ENCODE results near the gene JAK1.

JAK1 gene

DNA sequence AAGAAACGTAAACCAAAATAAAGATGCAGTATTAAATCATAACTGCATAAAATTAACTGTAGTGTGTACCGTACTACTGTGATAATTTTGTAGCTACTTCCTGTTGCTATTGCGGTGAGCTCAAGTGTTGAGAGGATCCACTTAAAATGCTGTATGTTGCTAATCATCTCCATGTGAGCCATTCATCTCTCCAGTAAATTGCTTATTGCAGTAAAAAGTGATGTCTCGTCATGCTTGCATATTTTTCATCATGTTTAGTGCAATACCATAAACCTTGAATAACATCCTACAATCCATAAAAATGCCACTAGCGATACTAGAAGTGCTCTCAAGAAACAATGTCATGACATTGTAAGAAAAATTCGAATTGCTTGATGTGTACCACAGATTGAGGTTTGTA lies 155.2 kb downstream of the JAK1 start:
- H3K9ac ChIP-seq (ENCODE audit: low read depth, low read length, poor library complexity, severe bottlenecking), result no peak overlapping the region
- no peaks in the 10 kb centered on the region for H3K9me2 ChIP-seq (replicated peaks; ENCODE audit: low read depth, low read length)
- H3F3A ChIP-seq (ENCODE audit: low read depth), result no peaks in the 10 kb centered on the region
- no peak overlapping the region for H3K4me3 ChIP-seq (ENCODE audit: low read length, poor library complexity, severe bottlenecking)
- no peaks in the 10 kb centered on the region for H3K4me1 ChIP-seq (ENCODE audit: insufficient read depth, low read length, poor library complexity, severe bottlenecking)
- peaks cover 23% of the 10 kb centered on the region for H3K36me3 ChIP-seq (ENCODE audit: insufficient read depth, low read length)
- no peaks in the 10 kb centered on the region for H3K9me3 ChIP-seq (ENCODE audit: insufficient read depth, low read depth, low read length)
- no peak for TF ChIP-seq EZH2phosphoT487 (IDR thresholded peaks at IDR 0.05; ENCODE audit: borderline replicate concordance)
- TF ChIP-seq, protein P1, sequence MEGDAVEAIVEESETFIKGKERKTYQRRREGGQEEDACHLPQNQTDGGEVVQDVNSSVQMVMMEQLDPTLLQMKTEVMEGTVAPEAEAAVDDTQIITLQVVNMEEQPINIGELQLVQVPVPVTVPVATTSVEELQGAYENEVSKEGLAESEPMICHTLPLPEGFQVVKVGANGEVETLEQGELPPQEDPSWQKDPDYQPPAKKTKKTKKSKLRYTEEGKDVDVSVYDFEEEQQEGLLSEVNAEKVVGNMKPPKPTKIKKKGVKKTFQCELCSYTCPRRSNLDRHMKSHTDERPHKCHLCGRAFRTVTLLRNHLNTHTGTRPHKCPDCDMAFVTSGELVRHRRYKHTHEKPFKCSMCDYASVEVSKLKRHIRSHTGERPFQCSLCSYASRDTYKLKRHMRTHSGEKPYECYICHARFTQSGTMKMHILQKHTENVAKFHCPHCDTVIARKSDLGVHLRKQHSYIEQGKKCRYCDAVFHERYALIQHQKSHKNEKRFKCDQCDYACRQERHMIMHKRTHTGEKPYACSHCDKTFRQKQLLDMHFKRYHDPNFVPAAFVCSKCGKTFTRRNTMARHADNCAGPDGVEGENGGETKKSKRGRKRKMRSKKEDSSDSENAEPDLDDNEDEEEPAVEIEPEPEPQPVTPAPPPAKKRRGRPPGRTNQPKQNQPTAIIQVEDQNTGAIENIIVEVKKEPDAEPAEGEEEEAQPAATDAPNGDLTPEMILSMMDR (conservative IDR thresholded peaks at IDR 0.05; ENCODE audit: low read length), result no peak
- H4K20me1 ChIP-seq (ENCODE audit: insufficient read depth, low read length, poor library complexity, severe bottlenecking), result no peaks in the 10 kb centered on the region
- no peaks in the 10 kb centered on the region for H3K27me3 ChIP-seq (ENCODE audit: insufficient read depth, low read length, poor library complexity, severe bottlenecking)
- H3K79me2 ChIP-seq (ENCODE audit: insufficient read depth, low read length), result no peaks in the 10 kb centered on the region
- no peak overlapping the region for H3K4me2 ChIP-seq (ENCODE audit: low read depth, low read length, poor library complexity, severe bottlenecking)
- H2AFZ ChIP-seq (ENCODE audit: low read length), result no peak overlapping the region

DNA sequence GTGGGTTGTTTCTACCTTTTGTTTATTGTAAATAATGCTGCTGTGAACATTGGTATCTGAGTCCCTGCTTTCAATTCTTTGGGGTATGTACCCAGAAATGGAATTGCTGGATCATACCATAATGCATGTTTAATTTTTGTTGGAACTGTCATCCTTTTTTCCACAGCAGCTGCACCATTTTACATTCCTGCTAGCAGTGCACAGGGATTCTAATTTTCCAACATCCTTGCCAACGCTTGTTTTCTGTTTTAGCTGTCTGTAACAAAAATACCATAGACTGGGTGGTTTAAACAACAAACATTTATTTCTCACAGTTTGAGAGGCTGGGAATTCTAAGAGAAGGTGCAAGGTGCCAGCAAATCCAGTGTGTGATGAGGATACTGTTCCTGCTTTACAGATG lies 156.3 kb downstream of the JAK1 start:
- Histone ChIP-seq H3K4me2 (ENCODE audit: low read depth, low read length, poor library complexity, severe bottlenecking) (no peak overlapping the region), H3K27me3 (ENCODE audit: insufficient read depth, low read length, poor library complexity, severe bottlenecking) (no peaks in the 10 kb centered on the region)

DNA sequence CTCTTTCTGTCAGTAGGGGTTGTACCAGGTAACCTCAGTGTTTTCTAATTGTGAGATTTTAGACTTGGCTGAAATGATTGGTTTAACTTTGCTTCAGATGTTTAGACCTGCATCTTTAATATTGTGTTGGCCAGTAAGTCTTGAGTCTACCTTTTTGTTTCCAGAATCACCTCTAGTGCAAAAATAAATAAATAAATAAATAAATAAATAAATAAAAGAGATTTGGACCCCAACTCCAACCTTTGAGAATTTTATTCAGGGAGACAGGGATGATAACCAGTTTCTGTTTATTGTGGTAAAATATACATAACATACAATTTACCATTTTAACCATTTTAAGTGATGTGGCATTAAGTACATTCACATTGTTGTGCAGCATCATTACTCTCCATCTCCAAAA lies 157.0 kb downstream of the JAK1 start:
- H3K79me2 ChIP-seq (ENCODE audit: insufficient read depth, low read length), result no peaks in the 10 kb centered on the region
- H3K4me3 ChIP-seq (ENCODE audit: low read length, poor library complexity, severe bottlenecking), result no peak overlapping the region
- no peaks in the 10 kb centered on the region for H3K27me3 ChIP-seq (ENCODE audit: insufficient read depth, low read length, poor library complexity, severe bottlenecking)
- H3K4me1 ChIP-seq (ENCODE audit: insufficient read depth, low read length, poor library complexity, severe bottlenecking), result no peaks in the 10 kb centered on the region
- TF ChIP-seq, protein P1 (conservative IDR thresholded peaks at IDR 0.05; ENCODE audit: low read length), result no peak
- TF ChIP-seq EZH2phosphoT487 (IDR thresholded peaks at IDR 0.05; ENCODE audit: borderline replicate concordance), result no peak
- no peak overlapping the region for H2AFZ ChIP-seq (ENCODE audit: low read length)
- H3F3A ChIP-seq (ENCODE audit: low read depth), result no peaks in the 10 kb centered on the region
- no peak overlapping the region for H3K4me2 ChIP-seq (ENCODE audit: low read depth, low read length, poor library complexity, severe bottlenecking)
- peaks cover 23% of the 10 kb centered on the region; the same call in 1 of the 2 replicates for H3K36me3 ChIP-seq (ENCODE audit: insufficient read depth, low read length)
- H4K20me1 ChIP-seq (ENCODE audit: insufficient read depth, low read length, poor library complexity, severe bottlenecking), result no peaks in the 10 kb centered on the region
- no peaks in the 10 kb centered on the region for H3K9me3 ChIP-seq (ENCODE audit: insufficient read depth, low read depth, low read length)
- no peak overlapping the region for H3K9ac ChIP-seq (ENCODE audit: low read depth, low read length, poor library complexity, severe bottlenecking)
- no peaks in the 10 kb centered on the region for H3K9me2 ChIP-seq (replicated peaks; ENCODE audit: low read depth, low read length)

More for the DNA sequence above, 156.3 kb downstream of the JAK1 start:
- Histone ChIP-seq H2AFZ (ENCODE audit: low read length) (no peak overlapping the region), H3K36me3 (ENCODE audit: insufficient read depth, low read length) (peaks cover 22% of the 10 kb centered on the region; the same call in 1 of the 2 replicates), H3K9me3 (ENCODE audit: insufficient read depth, low read depth, low read length) (no peaks in the 10 kb centered on the region), H3K79me2 (ENCODE audit: insufficient read depth, low read length) (no peaks in the 10 kb centered on the region), H4K20me1 (ENCODE audit: insufficient read depth, low read length, poor library complexity, severe bottlenecking) (no peaks in the 10 kb centered on the region), H3K4me3 (ENCODE audit: low read length, poor library complexity, severe bottlenecking) (no peak overlapping the region), H3F3A (ENCODE audit: low read depth) (no peaks in the 10 kb centered on the region), H3K4me1 (ENCODE audit: insufficient read depth, low read length, poor library complexity, severe bottlenecking) (no peaks in the 10 kb centered on the region), H3K9me2 (replicated peaks; ENCODE audit: low read depth, low read length) (no peaks in the 10 kb centered on the region), H3K9ac (ENCODE audit: low read depth, low read length, poor library complexity, severe bottlenecking) (no peak overlapping the region)
- TF ChIP-seq, protein P1 (conservative IDR thresholded peaks at IDR 0.05; ENCODE audit: low read length), result no peak
- no peak for TF ChIP-seq EZH2phosphoT487 (IDR thresholded peaks at IDR 0.05; ENCODE audit: borderline replicate concordance)

Measured in Loucy (cell line).